ENCODE results near the gene CNTN5. TPM values are rescaled to one million over a fixed set of nuclear protein-coding genes. Genes with fewer than 3 reads are reported as not detected.

The CNTN5 gene
- total RNA-seq, 3 donors from 2014 or later (not counting 1 experiment from before 2014, with no cell fraction given), result not detected

DNA sequence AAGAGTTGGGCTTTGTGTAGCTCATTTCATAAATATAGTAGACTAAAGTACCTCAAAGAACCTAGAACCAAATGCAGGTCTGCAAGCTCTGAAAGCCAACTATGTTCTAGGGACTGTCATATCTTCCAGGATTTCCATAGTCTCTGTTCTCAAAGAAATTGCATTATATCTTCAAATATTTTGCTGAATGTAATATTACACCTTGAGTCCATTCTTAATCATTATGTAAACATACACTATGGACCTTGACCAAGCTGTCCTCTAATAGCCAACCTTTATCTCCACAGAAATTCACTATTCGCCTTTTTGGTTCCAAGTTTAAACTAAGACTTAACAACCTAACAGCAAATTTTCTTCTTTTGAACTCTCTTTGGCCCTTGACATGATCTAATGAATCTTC lies 987.7 kb downstream of the CNTN5 start:
- Histone ChIP-seq H3K4me1 (ENCODE audit: control insufficient read depth, insufficient read depth, low read length) (no peaks in the 10 kb centered on the region), H3K27me3 (ENCODE audit: control insufficient read depth, insufficient read depth, low read length) (no peaks in the 10 kb centered on the region), H3K9me3 (ENCODE audit: control insufficient read depth, insufficient read depth, low read length) (no peaks in the 10 kb centered on the region), H3K36me3 (ENCODE audit: control insufficient read depth, insufficient read depth, low read length) (no peaks in the 10 kb centered on the region), H3K27ac (ENCODE audit: low read length) (no peak overlapping the region), H3K4me3 (ENCODE audit: low read length) (no peak overlapping the region)
- no peak for TF ChIP-seq CTCF (IDR thresholded peaks at IDR 0.05)
- Mint-ChIP-seq H3K4me1 (no peaks in the 10 kb centered on the region), H3K27me3 (ENCODE audit: low read depth in 2 of 2) (no peaks in the 10 kb centered on the region), H3K27ac (no peak overlapping the region), H3K9me3 (peaks cover 17 to 29% of the 10 kb centered on the region in 2 donors), H3K36me3 (no peaks in the 10 kb centered on the region), H3K4me3 (no peak overlapping the region)
- 81% methylated on average over 1 of the region's 1 CpG for WGBS (ENCODE audit: insufficient coverage)
- intact Hi-C loops (cut with micrococcal nuclease), result no loop called here
- ATAC-seq (no peak), DNase-seq (no peak)

DNA sequence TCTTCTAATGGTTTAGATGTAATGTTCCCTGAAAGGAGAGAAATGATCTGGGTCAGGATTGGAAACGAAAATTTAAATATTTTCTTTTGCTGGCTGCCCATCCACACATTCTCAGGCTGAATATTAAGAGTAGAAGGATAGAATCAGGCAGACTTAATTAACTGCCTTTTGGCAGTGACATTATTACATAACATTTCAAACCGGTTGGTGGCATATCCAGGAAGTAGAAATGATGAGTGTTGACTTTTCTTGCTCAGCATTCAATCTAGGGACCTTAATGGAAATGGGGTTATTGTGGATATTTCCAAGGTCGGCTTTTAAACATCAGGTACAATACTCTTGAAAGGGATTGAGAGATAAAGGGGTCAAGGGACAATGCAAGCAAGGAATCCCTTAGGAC lies 989.0 kb downstream of the CNTN5 start:
- H3K27ac Mint-ChIP-seq, result no peak overlapping the region
- H3K4me1 ChIP-seq (ENCODE audit: control insufficient read depth, insufficient read depth, low read length), result no peaks in the 10 kb centered on the region
- H3K27me3 ChIP-seq (ENCODE audit: control insufficient read depth, insufficient read depth, low read length), result no peaks in the 10 kb centered on the region
- no peaks in the 10 kb centered on the region for H3K36me3 ChIP-seq (ENCODE audit: control insufficient read depth, insufficient read depth, low read length)
- H3K27me3 Mint-ChIP-seq (ENCODE audit: low read depth in 2 of 2), result no peaks in the 10 kb centered on the region
- TF ChIP-seq CTCF (IDR thresholded peaks at IDR 0.05), result no peak
- no peak overlapping the region for H3K27ac ChIP-seq (ENCODE audit: low read length)
- no peak overlapping the region for H3K4me3 Mint-ChIP-seq
- DNase-seq (no peak), ATAC-seq (no peak)
- intact Hi-C loops (cut with micrococcal nuclease), result no loop called here
- no peaks in the 10 kb centered on the region for H3K36me3 Mint-ChIP-seq
- no peaks in the 10 kb centered on the region for H3K9me3 ChIP-seq (ENCODE audit: control insufficient read depth, insufficient read depth, low read length)
- H3K9me3 Mint-ChIP-seq, result peaks cover 17 to 22% of the 10 kb centered on the region in 2 donors
- no peak overlapping the region for H3K4me3 ChIP-seq (ENCODE audit: low read length)
- WGBS (ENCODE audit: insufficient coverage), result 89% methylated on average over 1 of the region's 3 CpGs
- H3K4me1 Mint-ChIP-seq, result no peaks in the 10 kb centered on the region

- intact Hi-C loops (cut with micrococcal nuclease), result no loop called here
- 32% methylated on average over 3 of the region's 3 CpGs for WGBS (ENCODE audit: insufficient coverage)
- Mint-ChIP-seq H3K27ac (no peak overlapping the region), H3K27me3 (ENCODE audit: low read depth in 2 of 2) (no peaks in the 10 kb centered on the region), H3K4me1 (no peaks in the 10 kb centered on the region), H3K4me3 (no peak overlapping the region), H3K9me3 (peaks cover 16 to 22% of the 10 kb centered on the region in 2 donors), H3K36me3 (no peaks in the 10 kb centered on the region)
- Histone ChIP-seq H3K4me1 (ENCODE audit: control insufficient read depth, insufficient read depth, low read length) (no peaks in the 10 kb centered on the region), H3K9me3 (ENCODE audit: control insufficient read depth, insufficient read depth, low read length) (no peaks in the 10 kb centered on the region), H3K4me3 (ENCODE audit: low read length) (no peak overlapping the region), H3K27me3 (ENCODE audit: control insufficient read depth, insufficient read depth, low read length) (no peaks in the 10 kb centered on the region), H3K36me3 (ENCODE audit: control insufficient read depth, insufficient read depth, low read length) (no peaks in the 10 kb centered on the region), H3K27ac (ENCODE audit: low read length) (no peak overlapping the region)
- TF ChIP-seq CTCF (IDR thresholded peaks at IDR 0.05), result no peak
- ATAC-seq (no peak), DNase-seq (no peak)
These were observed 989.6 kb downstream of the CNTN5 start for GRCh38 chr11:100010393-100010792.

DNA sequence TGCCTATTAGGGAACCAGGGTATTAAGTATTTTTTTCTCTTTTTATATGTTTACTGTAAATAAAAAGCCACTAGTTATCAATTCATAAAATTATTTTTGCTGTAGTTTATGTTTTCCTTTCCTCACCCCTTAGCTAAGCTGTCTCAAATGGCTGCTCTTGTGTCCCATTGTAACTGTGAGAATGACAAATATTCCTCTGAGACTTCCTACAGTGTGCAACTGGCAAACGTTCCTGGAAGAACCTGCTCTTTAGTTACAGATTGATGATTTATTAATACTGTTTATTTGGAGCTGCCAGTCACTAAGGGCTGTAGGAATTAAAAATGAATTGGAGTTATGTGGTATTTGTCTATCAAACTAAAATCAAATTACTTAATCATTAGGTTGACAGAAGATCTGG lies 990.9 kb downstream of the CNTN5 start:
- H3K4me1 Mint-ChIP-seq, result no peaks in the 10 kb centered on the region
- no peak overlapping the region for H3K27ac Mint-ChIP-seq
- no peaks in the 10 kb centered on the region for H3K4me1 ChIP-seq (ENCODE audit: control insufficient read depth, insufficient read depth, low read length)
- H3K27me3 ChIP-seq (ENCODE audit: control insufficient read depth, insufficient read depth, low read length), result no peaks in the 10 kb centered on the region
- no peaks in the 10 kb centered on the region for H3K36me3 Mint-ChIP-seq
- no peak for DNase-seq
- TF ChIP-seq CTCF (IDR thresholded peaks at IDR 0.05), result no peak
- H3K9me3 Mint-ChIP-seq, result peaks cover 13 to 18% of the 10 kb centered on the region in 2 donors
- no peak for ATAC-seq
- no peak overlapping the region for H3K27ac ChIP-seq (ENCODE audit: low read length)
- H3K27me3 Mint-ChIP-seq (ENCODE audit: low read depth in 2 of 2), result no peaks in the 10 kb centered on the region
- no peaks in the 10 kb centered on the region for H3K36me3 ChIP-seq (ENCODE audit: control insufficient read depth, insufficient read depth, low read length)
- H3K4me3 ChIP-seq (ENCODE audit: low read length), result no peak overlapping the region
- no peaks in the 10 kb centered on the region for H3K9me3 ChIP-seq (ENCODE audit: control insufficient read depth, insufficient read depth, low read length)
- WGBS (ENCODE audit: insufficient coverage), result 10% methylated on average over 1 of the region's 1 CpG
- no peak overlapping the region for H3K4me3 Mint-ChIP-seq
- intact Hi-C loops (cut with micrococcal nuclease), result no loop called here
